A549 treated with CpdA at 1 μM for 4 hours (cell line): Measurements from ENCODE around the gene C17orf107. TPM values are rescaled to one million over a fixed set of nuclear protein-coding genes. Genes with fewer than 3 reads are reported as not detected.

Experiments used
- total RNA-seq: library from RNA; stranded (reverse); fragments of 200-300 nt; extraction: Qiagen RNA extraction; gene quantifications from 5 replicates; pipeline ENCODE4 v1.2.3, GENCODE V29; 2022; ENCODE audit warnings: low read depth

The C17orf107 gene
- total RNA-seq = 0.22 to 0.38 TPM (median 0.31 TPM) in 5 replicates

GRCh38 chr17:4899341-4900230, at the start of gene C17orf107:
Gene C17orf107, plus strand, starts transcription at chr17:4899536. Its CDS starts 227 bp downstream, at chr17:4899763.

GRCh38 chr17:4903051-4903818, 3.9 kb downstream of the C17orf107 start, which contains the start of gene CHRNE:
Gene CHRNE, minus strand, starts transcription at chr17:4903098. Its CDS starts 35 bp downstream, at chr17:4903063.

DNA sequence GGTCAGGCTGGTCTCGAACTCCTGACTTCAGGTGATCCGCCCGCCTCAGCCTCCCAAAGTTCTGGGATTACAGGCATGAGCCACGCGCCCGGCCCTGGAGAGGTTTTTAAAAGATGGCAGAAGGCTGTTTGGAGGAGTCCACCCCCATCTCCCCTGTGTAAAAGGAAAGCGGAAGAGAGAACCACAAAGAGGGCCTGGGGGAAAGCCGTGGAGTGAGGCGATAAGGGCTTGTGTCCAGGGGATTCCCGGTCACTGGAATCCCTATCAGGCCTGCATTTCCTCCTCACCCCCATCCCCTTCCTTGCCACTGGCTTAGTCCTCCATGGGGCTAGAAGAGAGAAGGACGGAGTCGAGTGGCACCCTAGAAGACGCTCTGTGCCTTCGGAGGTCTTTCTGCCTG, 32.6 kb downstream of the C17orf107 start, which contains the start of gene GP1BA:
TSS of gene GP1BA (plus strand) at position 315 of the 400 bp plus-strand sequence. CDS start 328 bp downstream, outside the sequence.

DNA sequence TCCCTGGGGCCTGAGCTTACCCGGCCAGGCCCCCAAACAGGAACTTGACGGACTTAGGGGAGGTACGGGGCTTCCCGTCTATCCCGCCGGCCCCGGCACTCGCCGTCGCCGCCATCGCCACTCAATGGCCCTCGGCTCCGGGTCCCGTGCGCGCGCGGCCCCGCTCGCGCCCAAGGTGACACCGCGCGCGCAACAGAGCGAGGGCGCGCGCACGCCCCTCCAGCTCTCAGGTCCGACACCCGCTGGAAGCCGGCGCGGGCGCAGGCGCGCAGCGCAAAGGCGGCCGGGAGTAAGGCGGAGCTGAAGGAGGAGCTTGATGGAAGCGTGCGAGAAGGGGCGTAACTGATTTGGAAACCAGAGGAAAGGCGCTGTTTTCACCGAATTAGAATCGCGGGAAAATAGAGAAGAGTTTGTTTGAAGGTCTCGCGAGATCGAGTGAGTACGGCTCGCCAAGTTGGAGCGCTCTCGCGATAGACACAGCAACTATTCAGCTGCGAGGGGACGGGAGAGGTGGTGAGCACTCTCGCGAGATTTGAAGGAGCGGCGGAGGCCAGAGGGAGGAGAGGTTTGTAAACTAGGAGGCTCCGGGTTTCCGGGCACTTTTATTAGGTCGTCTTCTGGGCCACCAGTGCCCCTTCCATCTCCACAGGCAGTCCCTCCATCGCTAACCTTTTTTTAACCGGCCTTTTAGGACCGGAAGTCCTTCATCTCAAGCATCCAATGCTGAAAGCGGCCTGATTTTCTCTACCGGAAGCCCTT, 40.6 kb downstream of the C17orf107 start, which contains the start of the genes RNF167 and SLC25A11:
TSS of gene RNF167 (plus strand) at position 473 of the 759 bp plus-strand sequence. CDS start 642 bp downstream, outside the sequence.
TSS of gene SLC25A11 (minus strand) at position 251 of the 759 bp plus-strand sequence. CDS start at position 115, 136 bp downstream.

DNA sequence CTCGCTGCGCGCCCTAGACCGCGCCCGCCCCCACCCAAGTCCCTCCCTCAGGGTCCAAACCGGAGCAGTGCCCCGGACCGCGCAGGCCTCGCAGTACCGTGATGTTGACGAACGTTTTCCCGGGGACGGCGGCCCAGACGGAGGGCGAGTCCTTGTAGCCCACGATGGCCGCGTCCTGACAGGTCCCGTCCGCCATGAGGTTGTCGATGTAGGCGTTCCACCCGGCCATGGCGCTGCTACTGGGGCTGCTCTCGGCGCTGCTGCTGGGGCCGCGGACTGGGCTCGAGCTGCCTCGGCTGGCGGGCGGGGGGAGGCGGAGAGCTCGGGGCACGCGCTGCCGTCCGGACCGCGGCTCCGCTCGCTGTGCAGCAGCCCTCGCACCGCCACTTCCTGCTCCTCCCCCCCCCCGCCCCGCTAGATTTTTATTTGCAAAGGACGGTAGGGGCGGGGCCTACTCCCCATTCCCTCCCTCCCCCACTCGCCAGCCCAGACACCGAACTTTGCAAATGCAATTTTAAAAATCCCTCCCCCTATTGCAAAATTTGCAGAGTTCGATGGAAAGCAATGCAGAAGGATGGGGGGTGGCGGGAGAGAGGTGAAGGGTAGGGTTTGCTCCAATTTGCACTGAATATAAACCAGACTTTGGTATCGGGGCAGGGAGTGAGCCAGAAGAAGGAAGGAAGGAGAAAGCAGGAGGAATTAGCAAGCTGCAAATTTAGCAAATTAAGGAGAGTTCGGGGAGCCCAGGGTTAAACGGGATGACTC, 49.0 kb downstream of the C17orf107 start, which contains the start of gene PFN1:
TSS of gene PFN1 (minus strand) at position 365 of the 765 bp plus-strand sequence. CDS start at position 229, 136 bp downstream.

DNA sequence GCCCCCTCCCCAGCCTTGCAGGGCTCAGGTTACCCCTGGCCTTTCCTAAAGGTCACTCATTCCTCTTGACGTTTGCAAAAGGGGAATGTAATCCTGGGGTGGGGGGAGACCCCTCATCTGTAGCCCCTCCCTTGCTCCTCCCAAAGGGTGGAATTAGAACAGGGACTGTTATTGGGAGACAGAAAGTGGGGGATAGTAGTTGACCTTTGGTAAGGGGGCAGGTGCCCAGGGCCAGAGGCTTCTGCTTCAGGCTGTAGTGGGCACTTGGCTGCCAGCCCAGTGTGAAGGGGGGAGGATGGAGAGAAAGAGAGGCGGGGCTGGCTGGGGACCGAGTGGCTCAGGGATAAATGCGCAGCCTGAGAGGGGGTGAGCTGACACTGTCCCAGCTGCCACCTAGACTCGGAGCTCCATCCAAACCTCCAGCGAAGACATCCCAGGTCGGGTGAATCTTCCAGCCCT, 51.4 kb downstream of the C17orf107 start, which contains the start of gene ENO3:
TSS of gene ENO3 (plus strand) at position 374 of the 459 bp plus-strand sequence. CDS start 711 bp downstream, outside the sequence.

Other genes starting within 250 kb of the C17orf107 start
- 69.8 to 79.6 TPM (median 75.3 TPM) in 5 replicates for gene PELP1, start 195.4 kb upstream of the C17orf107 start, total RNA-seq
- 52.6 to 70.1 TPM (median 59.6 TPM) in 5 replicates for gene ARRB2, start 188.9 kb upstream of the C17orf107 start, total RNA-seq
- gene MED11, start 168.1 kb upstream of the C17orf107 start, total RNA-seq = 42.2 to 45.1 TPM (median 43.9 TPM) in 5 replicates
- 0.28 to 1.0 TPM (median 0.46 TPM) in 5 replicates for gene ZMYND15, start 159.7 kb upstream of the C17orf107 start, total RNA-seq
- 16.1 to 21.4 TPM (median 18.9 TPM) in 5 replicates for gene CXCL16, start 159.6 kb upstream of the C17orf107 start, total RNA-seq
- 0.48 to 0.91 TPM (median 0.65 TPM) in 5 replicates for gene TM4SF5, start 127.7 kb upstream of the C17orf107 start, total RNA-seq
- 0.79 to 2.0 TPM (median 1.4 TPM) in 5 replicates for gene VMO1, start 113.2 kb upstream of the C17orf107 start, total RNA-seq
- not detected in 5 replicates for gene GLTPD2, start 110.6 kb upstream of the C17orf107 start, total RNA-seq
- 459 to 524 TPM (median 508 TPM) in 5 replicates for gene PSMB6, start 103.4 kb upstream of the C17orf107 start, total RNA-seq
- 18.8 to 28.4 TPM (median 23.5 TPM) in 5 replicates for gene PLD2, start 92.4 kb upstream of the C17orf107 start, total RNA-seq
- gene MINK1, start 66.2 kb upstream of the C17orf107 start, total RNA-seq = 51.5 to 62.4 TPM (median 57.5 TPM) in 5 replicates
- 0.06 to 0.17 TPM (median 0.13 TPM) in 4 of 5 replicates, not detected in the other for gene CHRNE, start 3.6 kb downstream of the C17orf107 start, total RNA-seq
- 0.03 TPM in 1 of 5 replicates, not detected in the others for gene GP1BA, start 32.7 kb downstream of the C17orf107 start, total RNA-seq
- gene SLC25A11, start 40.5 kb downstream of the C17orf107 start, total RNA-seq = 54.1 to 83.4 TPM (median 76.5 TPM) in 5 replicates
- 96.0 to 144 TPM (median 124 TPM) in 5 replicates for gene RNF167, start 40.7 kb downstream of the C17orf107 start, total RNA-seq
- 2,321 to 2,833 TPM (median 2,776 TPM) in 5 replicates for gene PFN1, start 49.0 kb downstream of the C17orf107 start, total RNA-seq
- 48.2 to 65.0 TPM (median 54.7 TPM) in 5 replicates for gene ENO3, start 51.6 kb downstream of the C17orf107 start, total RNA-seq
- 75.7 to 100 TPM (median 76.7 TPM) in 5 replicates for gene SPAG7, start 68.3 kb downstream of the C17orf107 start, total RNA-seq
- gene CAMTA2, start 88.1 kb downstream of the C17orf107 start, total RNA-seq = 30.5 to 43.3 TPM (median 32.4 TPM) in 5 replicates
- gene INCA1, start 98.0 kb downstream of the C17orf107 start, total RNA-seq = 1.0 to 1.6 TPM (median 1.3 TPM) in 5 replicates
- 101 to 112 TPM (median 103 TPM) in 5 replicates for gene KIF1C, start 98.4 kb downstream of the C17orf107 start, total RNA-seq
- gene SLC52A1, start 135.9 kb downstream of the C17orf107 start, total RNA-seq = 0.34 to 1.0 TPM (median 0.72 TPM) in 5 replicates
- 0.68 to 1.2 TPM (median 0.89 TPM) in 5 replicates for gene ZFP3, start 178.9 kb downstream of the C17orf107 start, total RNA-seq
- 4.1 to 4.7 TPM (median 4.6 TPM) in 5 replicates for gene ZNF232, start 212.3 kb downstream of the C17orf107 start, total RNA-seq
- 0.01 to 0.05 TPM (median 0.03 TPM) in 4 of 5 replicates, not detected in the other for gene USP6, start 216.5 kb downstream of the C17orf107 start, total RNA-seq